IPS-NIHi11 (cell line): Measurements from ENCODE around the gene KAZN.

Experiments used
- DNase-seq: peaks from one replicate; pipeline ENCODE4 v3.0.0; 2012; ENCODE audit warnings: mixed read lengths, low spot score

Gene KAZN

GRCh38 chr1:15008783-15009729 is 410.6 kb downstream of the KAZN start:
- no peak for DNase-seq

GRCh38 chr1:15011160-15011559 is 412.7 kb downstream of the KAZN start:
- DNase-seq: no peak

DNA sequence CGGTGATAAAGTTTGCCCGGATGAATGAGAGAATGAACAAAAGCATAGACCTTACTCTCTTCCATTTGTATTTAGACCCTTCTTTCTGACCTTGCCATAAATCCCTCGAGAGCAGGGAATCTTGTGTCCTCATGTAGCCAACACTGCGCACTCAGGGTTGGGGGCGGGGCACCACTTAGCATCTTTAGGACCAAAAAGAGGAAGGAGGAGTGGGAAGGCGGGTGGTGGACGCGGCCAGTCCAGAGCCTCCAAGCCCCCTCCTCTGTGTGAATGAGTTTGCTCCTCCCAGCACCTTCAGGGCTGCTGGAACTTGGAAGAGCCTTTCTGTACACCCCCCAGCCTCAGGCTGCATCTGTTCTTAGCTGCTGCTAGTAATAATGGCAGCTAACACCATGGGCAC is 413.2 kb downstream of the KAZN start:
- DNase-seq: no peak

DNA sequence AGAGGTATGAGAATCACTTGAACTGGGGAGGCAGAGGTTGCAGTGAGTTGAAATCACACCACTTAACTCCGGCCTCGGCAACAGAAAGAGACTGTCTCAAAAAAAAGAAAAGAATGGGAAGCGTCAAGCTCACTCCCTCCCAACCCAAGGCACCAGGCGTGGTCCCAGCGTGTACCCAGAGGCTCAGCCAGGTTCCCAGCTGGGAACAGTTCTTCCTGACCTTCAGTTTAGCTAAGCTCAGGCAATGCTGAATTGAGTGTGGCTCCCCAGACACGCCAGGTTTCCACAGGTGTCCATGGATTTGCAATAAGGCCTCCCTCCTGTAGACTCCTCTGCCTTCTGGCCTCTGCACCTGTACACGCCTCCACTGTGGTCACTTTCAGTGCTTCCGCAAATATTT is 414.3 kb downstream of the KAZN start:
- no peak for DNase-seq

DNA sequence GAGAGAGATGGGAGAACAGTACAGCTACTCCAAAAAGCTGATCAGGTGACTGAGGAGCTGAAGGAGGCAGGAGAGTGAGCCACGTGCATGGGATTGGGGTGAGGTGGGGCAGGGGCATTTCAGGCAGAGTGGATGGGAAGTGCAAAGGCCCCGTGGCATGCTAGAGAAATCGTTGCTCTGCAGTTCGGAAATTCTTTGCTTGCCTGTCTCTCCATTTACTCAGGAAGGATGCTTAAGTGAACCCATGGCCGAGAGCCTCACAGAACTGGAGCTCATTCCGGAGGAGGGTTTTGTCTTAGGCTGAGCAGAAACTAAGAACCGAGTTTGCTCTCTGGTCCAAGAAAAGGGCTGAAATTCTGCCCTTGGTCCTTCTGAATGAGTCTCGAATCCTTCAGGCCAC is 415.3 kb downstream of the KAZN start:
- no peak for DNase-seq

- DNase-seq: no peak
These were observed 416.0 kb downstream of the KAZN start for GRCh38 chr1:15014516-15014915.

DNA sequence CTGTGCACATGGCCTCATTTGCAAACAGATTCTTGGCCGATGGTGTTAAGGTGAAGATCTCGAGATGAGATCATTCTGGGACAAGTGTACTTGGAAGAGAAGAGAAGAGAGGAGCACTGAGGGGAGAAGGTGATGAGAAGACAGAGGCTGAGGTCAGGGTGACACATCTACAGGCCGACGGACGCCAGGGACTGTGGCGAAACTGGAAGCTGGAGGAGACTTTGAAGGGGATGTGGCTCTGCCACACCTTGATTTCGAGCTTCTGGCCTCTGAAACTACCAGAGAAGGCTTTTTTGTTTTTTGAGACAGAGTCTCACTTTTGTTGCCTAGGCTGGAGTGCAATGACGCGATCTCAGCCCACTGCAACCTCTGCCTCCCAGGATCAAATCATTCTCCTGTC is 417.5 kb downstream of the KAZN start:
- no peak for DNase-seq

- no peak for DNase-seq
These were observed 418.0 kb downstream of the KAZN start for GRCh38 chr1:15016526-15016925.

- no peak for DNase-seq
These were observed 418.6 kb downstream of the KAZN start for GRCh38 chr1:15017120-15017519.

DNA sequence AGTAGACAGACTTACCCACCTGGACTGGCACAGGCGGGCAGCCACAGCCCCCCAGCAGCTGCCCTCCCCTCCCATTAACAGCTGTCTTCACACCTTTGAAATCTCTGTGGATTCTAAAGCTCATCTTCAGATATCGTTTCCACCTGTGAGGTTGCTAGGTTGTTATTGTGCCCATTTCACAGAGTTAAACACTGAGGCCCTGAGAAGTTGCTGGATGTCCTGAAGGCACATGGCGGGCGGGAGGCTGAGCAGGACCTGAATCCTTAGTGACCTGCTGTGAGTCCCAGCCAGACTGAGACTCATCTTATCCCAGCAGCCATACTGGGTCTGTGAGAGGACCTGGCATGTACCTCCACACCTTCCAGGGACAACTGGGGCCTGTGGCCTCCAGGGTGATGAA is 420.3 kb downstream of the KAZN start:
- no peak for DNase-seq

DNA sequence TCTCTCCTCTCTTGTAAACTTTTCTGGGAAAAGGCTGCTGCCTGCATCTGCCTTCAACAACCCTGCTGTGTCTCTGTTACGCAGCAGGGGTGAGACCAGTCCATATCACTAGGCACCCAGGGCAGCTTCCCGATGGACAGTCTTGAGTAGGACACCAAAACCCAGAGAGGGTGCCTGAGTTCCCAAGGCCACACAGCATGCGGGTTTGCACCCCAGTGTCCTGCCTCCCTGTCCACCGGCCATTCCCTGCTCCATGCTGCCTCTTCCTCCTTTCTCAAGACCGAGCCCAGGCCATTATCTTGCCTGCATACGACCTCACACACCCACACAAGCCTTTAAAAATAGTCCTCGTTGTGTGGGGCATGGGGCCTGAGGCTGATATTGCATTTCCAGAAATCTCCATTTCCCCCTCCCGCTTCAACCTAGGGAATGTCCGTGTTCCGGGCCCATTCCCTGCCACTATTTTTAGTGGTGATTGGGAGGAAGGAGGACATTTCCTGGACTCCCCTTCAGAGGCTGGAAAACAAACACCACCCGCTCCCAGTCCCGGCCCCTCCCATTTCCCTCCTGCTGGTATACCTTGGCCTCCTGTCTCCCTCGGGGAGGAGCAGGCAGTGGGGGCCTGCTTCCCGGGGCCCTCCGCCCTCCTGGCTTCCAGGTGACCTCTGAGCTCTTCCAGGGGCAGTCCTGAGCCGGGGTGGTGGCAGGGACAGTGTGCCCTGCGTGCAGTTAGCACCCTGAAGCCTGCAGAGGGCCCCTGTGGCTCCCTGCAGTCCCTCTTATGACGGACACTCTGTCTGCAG is 422.7 kb downstream of the KAZN start:
- DNase-seq: no peak

DNA sequence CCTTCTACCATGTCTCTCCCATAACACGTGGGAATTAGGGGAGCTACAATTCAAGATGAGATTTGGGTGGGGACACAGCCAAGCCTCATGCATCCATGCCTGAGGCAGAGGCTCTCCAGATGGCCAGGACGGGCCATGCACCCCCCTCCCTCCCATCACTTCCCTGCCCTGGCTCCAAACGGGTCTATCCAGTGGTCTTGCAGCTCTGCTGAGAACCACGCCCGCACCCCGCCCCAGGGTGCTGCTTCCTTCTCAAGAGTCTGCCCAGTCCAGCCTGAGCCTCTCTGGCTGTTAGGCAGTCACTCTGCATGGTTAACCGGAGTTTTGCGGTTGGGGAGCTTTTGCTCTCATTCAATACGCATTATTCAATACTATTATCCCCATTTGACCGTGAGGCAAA is 423.6 kb downstream of the KAZN start:
- DNase-seq: no peak

DNA sequence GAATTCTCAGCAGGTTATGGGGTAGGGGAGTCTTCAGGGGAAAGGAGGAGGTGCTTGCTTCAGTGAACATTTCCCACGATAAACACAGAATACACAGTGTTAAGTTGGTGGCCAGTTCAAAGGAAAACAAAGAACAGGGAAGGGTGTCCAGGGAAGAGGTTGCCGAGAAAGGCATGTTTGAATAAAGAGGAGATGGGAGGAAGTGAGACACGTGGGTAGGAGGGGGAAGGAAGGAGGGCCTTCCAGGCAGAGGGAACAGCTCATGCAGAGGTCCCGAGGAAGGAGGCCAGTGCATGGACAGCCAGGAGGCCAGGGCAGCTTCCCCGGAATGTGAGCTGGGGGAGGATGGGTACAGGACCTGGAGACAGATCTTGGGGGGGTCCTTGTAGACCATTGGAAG is 424.7 kb downstream of the KAZN start:
- DNase-seq: no peak

DNA sequence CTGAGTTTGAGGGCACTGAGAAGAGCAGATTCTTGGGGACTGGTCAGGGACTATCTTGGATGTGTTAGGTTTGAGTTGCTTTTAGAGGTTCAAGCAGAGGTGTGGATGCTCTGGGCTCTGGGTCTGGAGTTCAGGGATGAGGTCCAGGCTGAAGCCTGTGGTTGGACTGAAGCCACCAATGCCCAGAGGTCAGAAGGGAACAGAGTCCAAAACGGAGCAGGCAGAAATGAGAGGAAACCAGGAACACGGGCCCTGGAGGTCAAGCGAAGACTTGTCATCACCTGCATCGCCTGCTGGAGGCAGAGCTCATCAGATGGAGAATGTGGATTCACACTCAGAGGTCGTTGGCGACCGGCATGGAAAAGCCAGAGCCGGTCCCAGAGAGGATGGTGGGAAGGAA is 425.5 kb downstream of the KAZN start:
- no peak for DNase-seq

- DNase-seq: no peak
These were observed 427.6 kb downstream of the KAZN start for GRCh38 chr1:15026117-15026489.

DNA sequence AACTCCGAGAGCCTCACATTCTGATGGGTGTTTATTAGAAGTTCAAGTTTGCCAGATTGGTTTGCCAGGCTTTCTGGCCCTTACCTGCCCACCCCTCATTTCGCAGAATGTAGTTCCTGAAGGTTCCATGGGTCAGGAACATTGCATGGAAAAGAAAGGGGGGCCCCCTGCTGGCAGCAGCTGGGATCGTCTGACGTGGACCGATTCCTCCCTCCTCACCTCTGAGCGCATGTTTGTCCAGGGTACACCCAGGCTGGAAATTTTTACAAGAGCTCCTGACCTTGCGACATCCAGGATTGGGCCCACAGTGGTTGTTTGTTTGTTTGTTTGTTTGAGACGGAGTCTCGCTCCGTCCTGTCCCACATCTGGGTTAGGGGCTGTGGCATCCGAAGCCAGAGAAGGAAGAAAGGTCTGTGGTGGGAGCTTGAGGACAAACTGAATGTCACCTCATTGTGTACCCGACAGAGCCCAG is 429.1 kb downstream of the KAZN start:
- DNase-seq: peak; percentile 88

- peak; percentile 69 for DNase-seq
These were observed 429.6 kb downstream of the KAZN start for GRCh38 chr1:15028102-15028501.

GRCh38 chr1:15028616-15029015 is 430.1 kb downstream of the KAZN start:
- no peak for DNase-seq

DNA sequence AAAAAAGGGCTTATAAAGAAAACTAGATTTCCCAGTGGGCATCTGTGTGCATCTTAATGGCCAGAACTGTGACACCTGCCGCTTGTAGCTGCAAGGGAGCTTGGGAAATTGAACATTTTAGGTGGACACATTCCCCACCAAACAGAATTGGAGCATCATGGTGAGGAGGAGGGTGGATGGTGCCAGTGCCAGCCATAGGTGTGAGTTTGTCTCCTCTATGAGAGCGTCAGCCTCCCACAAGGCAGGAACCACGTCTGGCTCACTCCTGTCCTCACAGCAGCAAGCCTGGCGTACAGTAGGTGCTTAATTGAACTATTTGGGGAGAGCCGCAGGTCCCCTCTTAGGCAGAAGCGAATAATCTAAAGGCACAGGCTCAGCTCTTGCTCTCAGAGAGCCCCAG is 430.6 kb downstream of the KAZN start:
- DNase-seq: no peak

GRCh38 chr1:15029786-15030185 is 431.3 kb downstream of the KAZN start:
- DNase-seq: no peak

GRCh38 chr1:15031251-15031933 is 432.9 kb downstream of the KAZN start:
- DNase-seq: no peak

- DNase-seq: no peak
These were observed 434.8 kb downstream of the KAZN start for GRCh38 chr1:15033264-15033663.

GRCh38 chr1:15034656-15035055 is 436.2 kb downstream of the KAZN start:
- DNase-seq: no peak
